ENCODE measurements around the gene PCYT2. TPM values are rescaled to one million over a fixed set of nuclear protein-coding genes. Genes with fewer than 3 reads are reported as not detected.

Gene PCYT2
- total RNA-seq, 1 experiment from 2014 or later = 93.8 TPM

GRCh38 chr17:81901167-81902022 lies 9.8 kb downstream of the PCYT2 start:
- DNase-seq (ENCODE audit: low spot score) = no peak

GRCh38 chr17:81900181-81900820 lies 10.9 kb downstream of the PCYT2 start:
- no peak for DNase-seq (ENCODE audit: low spot score)

GRCh38 chr17:81899514-81900166 lies 11.6 kb downstream of the PCYT2 start:
- no peak for DNase-seq (ENCODE audit: low spot score)

GRCh38 chr17:81898885-81899284 lies 12.3 kb downstream of the PCYT2 start:
- no peak for DNase-seq (ENCODE audit: low spot score)

- peak; percentile 97 for DNase-seq (ENCODE audit: low spot score)
These were observed 13.0 kb downstream of the PCYT2 start for GRCh38 chr17:81898029-81898866.

GRCh38 chr17:81895400-81895799 lies 15.8 kb downstream of the PCYT2 start:
- no peak for DNase-seq (ENCODE audit: low spot score)

GRCh38 chr17:81891303-81891552 lies 20.0 kb downstream of the PCYT2 start:
- no peak for DNase-seq (ENCODE audit: low spot score)

GRCh38 chr17:81890447-81891302 lies 20.5 kb downstream of the PCYT2 start:
- DNase-seq (ENCODE audit: low spot score) = no peak

- DNase-seq (ENCODE audit: low spot score) = no peak
These were observed 21.6 kb downstream of the PCYT2 start for GRCh38 chr17:81889602-81890001.

- no peak for DNase-seq (ENCODE audit: low spot score)
These were observed 22.1 kb downstream of the PCYT2 start for GRCh38 chr17:81888988-81889595.

- no peak for DNase-seq (ENCODE audit: low spot score)
These were observed 22.9 kb downstream of the PCYT2 start for GRCh38 chr17:81888105-81888987.

GRCh38 chr17:81885869-81886548 lies 25.2 kb downstream of the PCYT2 start:
- peak; percentile 94 for DNase-seq (ENCODE audit: low spot score)

- DNase-seq (ENCODE audit: low spot score) = no peak
These were observed 25.7 kb downstream of the PCYT2 start for GRCh38 chr17:81885454-81885853.

GRCh38 chr17:81884968-81885367 lies 26.2 kb downstream of the PCYT2 start:
- DNase-seq (ENCODE audit: low spot score) = no peak

- no peak for DNase-seq (ENCODE audit: low spot score)
These were observed 26.7 kb downstream of the PCYT2 start for GRCh38 chr17:81884520-81884919.

GRCh38 chr17:81879121-81879520 lies 32.1 kb downstream of the PCYT2 start:
- no peak for DNase-seq (ENCODE audit: low spot score)

GRCh38 chr17:81878294-81878693 lies 32.9 kb downstream of the PCYT2 start:
- DNase-seq (ENCODE audit: low spot score) = no peak

- no peak for DNase-seq (ENCODE audit: low spot score)
These were observed 33.6 kb downstream of the PCYT2 start for GRCh38 chr17:81877569-81877968.
